Calu3 (cell line): ENCODE data around the gene RAMP1. TPM values are rescaled to one million over a fixed set of nuclear protein-coding genes. Genes with fewer than 3 reads are reported as not detected.

ENCODE experiments used
- BruUV-seq: library from RNA; stranded (reverse); fragments of 400-500 nt; replicated peaks from 2 replicates; lab custom pipeline; 2021; lab: Mats Ljungman, UMichigan
- CTCF ChIA-PET: fragments of 300-600 bp; sonication (Branson Sonifier 250); formaldehyde crosslinking; loops from one replicate; lab custom pipeline; 2022; ENCODE audit warnings: antibody characterized with exemption; lab: Charles Lee
- DNase-seq: peaks from one replicate; pipeline ENCODE4 v3.0.0; 2022
- H3K27ac Mint-ChIP-seq: one replicate; pipeline ENCODE4 v1.8.0; 2022; ENCODE audit warnings: mixed read lengths; ENCODE audit not compliant: unreplicated experiment
- H3K27me3 Mint-ChIP-seq: one replicate; pipeline ENCODE4 v1.8.0; 2022; ENCODE audit warnings: mixed read lengths; ENCODE audit not compliant: unreplicated experiment
- H3K36me3 Mint-ChIP-seq: one replicate; pipeline ENCODE4 v1.8.0; 2022; ENCODE audit warnings: mild to moderate bottlenecking, moderate library complexity, mixed read lengths; ENCODE audit not compliant: insufficient read depth, unreplicated experiment
- H3K4me1 Mint-ChIP-seq: one replicate; pipeline ENCODE4 v1.8.0; 2022; ENCODE audit warnings: mild to moderate bottlenecking, low read depth, mixed read lengths; ENCODE audit not compliant: unreplicated experiment
- H3K4me3 Mint-ChIP-seq: one replicate; pipeline ENCODE4 v1.8.0; 2022; ENCODE audit warnings: mild to moderate bottlenecking, low read depth, moderate library complexity, mixed read lengths; ENCODE audit not compliant: unreplicated experiment
- H3K9me3 Mint-ChIP-seq: one replicate; pipeline ENCODE4 v1.8.0; 2022; ENCODE audit warnings: low read depth, mixed read lengths; ENCODE audit not compliant: unreplicated experiment
- intact Hi-C: fragments of 100-400 bp; cut with micrococcal nuclease; formaldehyde crosslinking; loops from one replicate; pipeline ENCODE4 v1.10.0; 2022; ENCODE audit not compliant: unreplicated experiment
- total RNA-seq: library from RNA; stranded (reverse); gene quantifications from 2 replicates; pipeline ENCODE4 v1.2.3, GENCODE V29; 2022
- TF ChIP-seq, protein P1 (sequence below): fragments of 200-600 bp; IDR thresholded peaks from one replicate; pipeline ENCODE4 v1.8.0; 2022; ENCODE audit warnings: antibody characterized with exemption; ENCODE audit not compliant: unreplicated experiment

Gene RAMP1
- total RNA-seq, 1 experiment from 2014 or later = 9.8 TPM

DNA sequence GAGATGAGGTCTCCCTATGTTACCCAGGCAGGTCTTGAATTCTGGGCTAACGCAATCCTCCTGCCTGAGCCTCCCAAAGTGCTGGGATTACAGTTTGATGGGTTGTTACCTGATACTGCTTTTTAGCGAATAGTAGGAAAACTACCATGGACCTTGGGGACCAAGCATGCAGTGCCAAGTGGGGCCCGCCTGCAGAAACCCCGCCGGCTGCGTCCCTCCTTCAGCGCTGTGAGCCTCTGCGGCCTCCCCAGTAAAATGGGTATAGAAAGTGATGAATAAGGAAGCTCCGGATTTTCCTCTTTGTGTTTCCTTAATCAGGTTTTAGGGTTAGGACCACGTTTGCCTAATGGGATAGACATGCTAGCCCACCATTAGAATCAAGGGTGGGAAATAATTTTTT is 30.4 kb downstream of the RAMP1 start:
- DNase-seq = no peak
- H3K27me3 Mint-ChIP-seq = no peaks in the 10 kb centered on the region
- no peak overlapping the region for H3K4me3 Mint-ChIP-seq
- BruUV-seq = no TSS peak
- H3K36me3 Mint-ChIP-seq = no peaks in the 10 kb centered on the region
- H3K4me1 Mint-ChIP-seq = no peaks in the 10 kb centered on the region
- H3K27ac Mint-ChIP-seq = no peak overlapping the region
- intact Hi-C loops = no loop called here
- TF ChIP-seq, protein P1, sequence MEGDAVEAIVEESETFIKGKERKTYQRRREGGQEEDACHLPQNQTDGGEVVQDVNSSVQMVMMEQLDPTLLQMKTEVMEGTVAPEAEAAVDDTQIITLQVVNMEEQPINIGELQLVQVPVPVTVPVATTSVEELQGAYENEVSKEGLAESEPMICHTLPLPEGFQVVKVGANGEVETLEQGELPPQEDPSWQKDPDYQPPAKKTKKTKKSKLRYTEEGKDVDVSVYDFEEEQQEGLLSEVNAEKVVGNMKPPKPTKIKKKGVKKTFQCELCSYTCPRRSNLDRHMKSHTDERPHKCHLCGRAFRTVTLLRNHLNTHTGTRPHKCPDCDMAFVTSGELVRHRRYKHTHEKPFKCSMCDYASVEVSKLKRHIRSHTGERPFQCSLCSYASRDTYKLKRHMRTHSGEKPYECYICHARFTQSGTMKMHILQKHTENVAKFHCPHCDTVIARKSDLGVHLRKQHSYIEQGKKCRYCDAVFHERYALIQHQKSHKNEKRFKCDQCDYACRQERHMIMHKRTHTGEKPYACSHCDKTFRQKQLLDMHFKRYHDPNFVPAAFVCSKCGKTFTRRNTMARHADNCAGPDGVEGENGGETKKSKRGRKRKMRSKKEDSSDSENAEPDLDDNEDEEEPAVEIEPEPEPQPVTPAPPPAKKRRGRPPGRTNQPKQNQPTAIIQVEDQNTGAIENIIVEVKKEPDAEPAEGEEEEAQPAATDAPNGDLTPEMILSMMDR = no peak
- CTCF ChIA-PET = interaction anchor here (0.8 kb wide), 1 partner anchor 9 kb away, joined by 3 read pairs; no protein-coding TSS in a partner anchor
- no peaks in the 10 kb centered on the region for H3K9me3 Mint-ChIP-seq

DNA sequence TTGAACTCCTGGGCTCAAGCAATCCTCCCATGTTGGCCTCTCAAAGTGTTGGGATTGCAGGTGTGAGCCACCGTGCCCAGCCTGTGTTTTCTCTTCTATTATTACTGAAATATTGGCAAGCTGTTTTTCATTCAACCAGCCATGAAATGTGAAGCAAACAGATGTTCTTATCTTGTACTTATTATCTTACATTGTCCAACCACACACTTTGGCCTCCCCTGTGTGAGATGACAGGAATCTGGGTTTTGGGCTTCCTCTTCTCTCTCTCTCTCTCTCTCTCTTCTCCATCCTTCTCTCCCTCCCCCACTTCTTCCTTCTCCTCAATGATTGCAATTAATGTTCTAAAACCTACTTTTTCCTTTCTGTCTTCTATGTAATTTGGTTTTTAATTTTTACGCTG is 33.1 kb downstream of the RAMP1 start:
- no peak for DNase-seq
- TF ChIP-seq, protein P1 = no peak
- CTCF ChIA-PET = no interaction called here
- H3K9me3 Mint-ChIP-seq = no peaks in the 10 kb centered on the region
- no peak overlapping the region for H3K4me3 Mint-ChIP-seq
- no peaks in the 10 kb centered on the region for H3K27me3 Mint-ChIP-seq
- peaks cover 4% of the 10 kb centered on the region for H3K36me3 Mint-ChIP-seq
- BruUV-seq = no TSS peak
- no peaks in the 10 kb centered on the region for H3K4me1 Mint-ChIP-seq
- H3K27ac Mint-ChIP-seq = no peak overlapping the region
- intact Hi-C loops = no loop called here

DNA sequence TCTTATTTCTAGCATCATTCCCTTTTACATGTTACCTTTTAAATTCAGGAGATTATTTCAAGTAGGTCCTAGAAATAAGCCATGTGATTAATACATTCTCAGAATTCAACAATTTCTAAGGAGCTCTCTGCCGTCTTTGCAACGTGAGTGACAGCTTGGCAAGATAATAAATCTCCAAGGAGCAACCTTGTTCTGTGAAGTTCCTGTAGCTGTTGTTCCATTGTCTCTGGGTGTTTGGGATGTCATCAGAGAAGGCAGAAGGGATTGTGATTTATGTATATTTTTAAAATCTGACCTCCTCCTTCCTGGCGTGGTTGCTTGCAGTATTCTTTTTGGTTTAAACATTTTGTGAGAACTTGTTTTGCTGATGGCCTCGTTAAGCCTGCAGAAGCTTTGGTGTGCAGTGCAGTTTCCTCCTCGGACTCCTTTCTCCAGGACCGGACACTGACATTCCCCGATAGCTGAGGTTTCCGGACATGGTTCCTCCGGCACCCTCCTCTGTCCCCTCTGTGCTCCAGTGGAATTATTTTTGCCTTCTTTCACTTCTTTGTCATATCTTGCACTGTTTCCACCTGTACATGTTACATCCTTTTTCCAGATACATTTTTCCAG is 33.7 kb downstream of the RAMP1 start:
- no peaks in the 10 kb centered on the region for H3K27me3 Mint-ChIP-seq
- H3K4me1 Mint-ChIP-seq = peaks cover 2% of the 10 kb centered on the region
- TF ChIP-seq, protein P1 = no peak
- intact Hi-C loops = no loop called here
- BruUV-seq = no TSS peak
- H3K9me3 Mint-ChIP-seq = no peaks in the 10 kb centered on the region
- no peak for DNase-seq
- peaks cover 4% of the 10 kb centered on the region for H3K36me3 Mint-ChIP-seq
- H3K4me3 Mint-ChIP-seq = no peak overlapping the region
- H3K27ac Mint-ChIP-seq = no peak overlapping the region
- CTCF ChIA-PET = no interaction called here

DNA sequence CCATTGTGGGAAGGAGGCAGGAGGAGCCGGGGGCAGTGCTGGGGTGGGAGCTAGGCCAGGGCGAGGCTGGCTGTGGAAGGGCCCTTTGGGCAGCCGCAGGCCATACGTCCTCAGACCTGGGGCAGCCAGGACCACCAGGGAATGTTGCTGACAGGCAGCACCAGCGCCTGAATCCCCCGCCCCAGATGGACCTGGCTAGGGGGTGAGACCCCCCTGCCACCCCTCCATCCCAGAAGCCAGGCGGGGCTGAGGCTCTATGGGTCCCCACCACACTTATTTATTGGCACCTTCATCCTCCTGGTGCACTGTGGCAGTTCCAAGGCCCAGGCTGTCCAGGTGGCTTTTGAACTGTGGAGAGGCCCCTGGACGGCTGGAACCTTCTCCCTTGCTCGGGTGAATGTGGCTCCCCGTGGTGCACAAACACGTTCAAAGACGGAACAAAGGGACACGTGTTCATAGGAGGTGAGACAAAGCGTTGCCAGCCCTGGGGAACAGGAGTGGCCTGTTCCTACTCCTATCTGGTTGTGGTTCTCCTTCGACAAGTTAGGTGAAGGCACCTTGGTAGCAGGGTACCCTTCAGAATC is 35.1 kb downstream of the RAMP1 start:
- peaks cover 4% of the 10 kb centered on the region for H3K36me3 Mint-ChIP-seq
- TF ChIP-seq, protein P1 = no peak
- no peak overlapping the region for H3K4me3 Mint-ChIP-seq
- BruUV-seq = no TSS peak
- H3K9me3 Mint-ChIP-seq = no peaks in the 10 kb centered on the region
- intact Hi-C loops = no loop called here
- no peak for DNase-seq
- H3K27ac Mint-ChIP-seq = no peak overlapping the region
- peaks cover 8% of the 10 kb centered on the region for H3K4me1 Mint-ChIP-seq
- CTCF ChIA-PET = no interaction called here
- H3K27me3 Mint-ChIP-seq = no peaks in the 10 kb centered on the region
